HepG2 (cell line): Measurements from ENCODE around the gene BARX1. TPM values are rescaled to one million over a fixed set of nuclear protein-coding genes. Genes with fewer than 3 reads are reported as not detected.

Experiments
- ATAC-seq: fragments of 200-7000 bp; cut with Tn5 transposase; 3 replicates; pipeline ENCODE4 v1.9.1; 2020; ENCODE audit warnings: mild to moderate bottlenecking, moderate library complexity
- BruUV-seq: library from RNA; stranded (reverse); fragments of 400-500 nt; replicated peaks from 2 replicates; lab custom pipeline; 2021; lab: Mats Ljungman, UMichigan
- CTCF ChIA-PET: fragments of 300-600 bp; formaldehyde crosslinking; extraction: SDS; loops from one replicate; lab custom pipeline; 2021; ENCODE audit warnings: low total read pairs, inconsistent platforms, low intra/inter-chr PET ratio; lab: Yijun Ruan, JAX
- POLR2A ChIA-PET: fragments of 350-600 bp; sonication (Branson Sonifier 250); formaldehyde crosslinking; loops from one replicate; lab custom pipeline; 2020; ENCODE audit warnings: antibody characterized with exemption, inconsistent platforms; lab: Yijun Ruan, JAX
- DNase-seq: peaks from one replicate; pipeline ENCODE4 v3.0.0-alpha.2; 2015; ENCODE audit warnings: low spot score
- FAIRE-seq: peaks from 3 replicates; lab custom pipeline; 2011; peaks lifted over from hg19 to GRCh38; lab: Jason Lieb, UNC
- H2AFZ ChIP-seq: one replicate; pipeline ENCODE4 v1.6.1; 2011; ENCODE audit warnings: low read length, inconsistent platforms
- H3K27ac ChIP-seq: fragments of 300-600 bp; 3 replicates; pipeline ENCODE4 v1.8.0; 2011; ENCODE audit warnings: mixed run types, mild to moderate bottlenecking, mixed read lengths, low read length, inconsistent platforms; ENCODE audit not compliant: insufficient read depth; ENCODE audit errors: extremely low read length
- H3K27me3 ChIP-seq, 2 experiments: fragments of 200-600 bp in 1 of 2; 2 replicates in 1 of 2; 3 replicates in 1 of 2; pipeline versions ENCODE4 v1.6.0 to v1.8.0; 2011; ENCODE audit warnings: low read length in 2 of 2, mild to moderate bottlenecking in 2 of 2, moderate library complexity in 2 of 2, inconsistent platforms in 1 of 2; ENCODE audit not compliant: insufficient read depth in 2 of 2, control insufficient read depth in 1 of 2
- H3K36me3 ChIP-seq, 2 experiments: fragments of 200-600 bp in 1 of 2; replicated peaks in 1 of 2; 2 replicates in 1 of 2; 3 replicates in 1 of 2; pipeline versions ENCODE4 v1.5.1 to v1.8.0; 2011; ENCODE audit warnings: low read length in 2 of 2, inconsistent platforms in 1 of 2; ENCODE audit not compliant: insufficient read depth in 2 of 2, control insufficient read depth in 1 of 2
- H3K4me1 ChIP-seq: 2 replicates; pipeline ENCODE4 v1.5.1; 2012; ENCODE audit warnings: low read length, inconsistent platforms; ENCODE audit not compliant: insufficient read depth
- H3K4me2 ChIP-seq: 2 replicates; pipeline ENCODE4 v1.6.0; 2011; ENCODE audit warnings: low read depth, low read length, inconsistent platforms
- H3K4me3 ChIP-seq, 3 experiments: fragments of 200-600 bp in 1 of 3; sonication (generic), shearing (Covaris generic) in 1 of 3; replicated peaks in 1 of 3; 2 replicates each; pipeline ENCODE4 v1.5.1; 2011 to 2016; ENCODE audit warnings: low read length in 3 of 3, inconsistent platforms in 2 of 3, low read depth in 2 of 3, mild to moderate bottlenecking in 2 of 3, control low read depth in 1 of 3, mixed read lengths in 1 of 3; ENCODE audit not compliant: insufficient read depth in 1 of 3
- H3K79me2 ChIP-seq: one replicate; pipeline ENCODE4 v1.6.1; 2011; ENCODE audit warnings: low read length, inconsistent platforms; ENCODE audit not compliant: insufficient read depth
- H3K9ac ChIP-seq: 2 replicates; pipeline ENCODE4 v1.6.0; 2011; ENCODE audit warnings: mild to moderate bottlenecking, low read depth, low read length, inconsistent platforms; ENCODE audit not compliant: insufficient read depth
- H3K9me3 ChIP-seq: 2 replicates; pipeline ENCODE4 v1.5.1; 2012; ENCODE audit warnings: mild to moderate bottlenecking, low read length
- H4K20me1 ChIP-seq: 2 replicates; pipeline ENCODE4 v1.6.0; 2011; ENCODE audit warnings: inconsistent platforms, mild to moderate bottlenecking, low read length, moderate library complexity; ENCODE audit not compliant: insufficient read depth
- ARNT ChIP-seq: fragments of 450-650 bp; IDR thresholded peaks from 2 replicates; pipeline ENCODE4 v1.6.1; 2017
- CBX2 ChIP-seq, 2 experiments: fragments of 200-600 bp in 1 of 2; sonication (generic); formaldehyde crosslinking in 1 of 2; IDR thresholded peaks; 2 replicates each; pipeline versions ENCODE4 v1.7.0 to v1.8.1; 2018 to 2022; ENCODE audit warnings: low read depth in 2 of 2, low read length in 1 of 2, mild to moderate bottlenecking in 1 of 2, missing genetic modification reagents in 1 of 2
- HNRNPH1 ChIP-seq: fragments of 200-400 bp; formaldehyde crosslinking; optimal IDR thresholded peaks from 2 replicates; pipeline ENCODE3; 2017; ENCODE audit warnings: mild to moderate bottlenecking, low read depth, low read length
- ISX ChIP-seq: sonication (generic); formaldehyde crosslinking; conservative IDR thresholded peaks from 2 replicates; pipeline ENCODE4 v1.5.0; 2020; ENCODE audit warnings: missing genetic modification reagents
- JUNB ChIP-seq: sonication (generic); formaldehyde crosslinking; IDR thresholded peaks from 2 replicates; pipeline ENCODE4 v1.8.0; 2022; ENCODE audit warnings: missing genetic modification reagents, mild to moderate bottlenecking, borderline replicate concordance
- MTF2 ChIP-seq: sonication (generic); formaldehyde crosslinking; IDR thresholded peaks from 2 replicates; pipeline ENCODE4 v1.5.0; 2020; ENCODE audit warnings: missing genetic modification reagents, borderline replicate concordance
- SIN3A ChIP-seq: IDR thresholded peaks from 2 replicates; pipeline ENCODE4 v1.6.1; 2011; ENCODE audit warnings: low read depth, mild to moderate bottlenecking, control low read depth, low read length, borderline replicate concordance
- STAT5B ChIP-seq: sonication (generic); formaldehyde crosslinking; IDR thresholded peaks from 2 replicates; pipeline ENCODE4 v1.4.0; 2020; ENCODE audit warnings: missing genetic modification reagents
- TSC22D2 ChIP-seq: sonication (generic); formaldehyde crosslinking; IDR thresholded peaks from 2 replicates; pipeline ENCODE4 v1.5.1; 2020; ENCODE audit warnings: missing genetic modification reagents, mild to moderate bottlenecking, borderline replicate concordance
- ZBTB21 ChIP-seq: sonication (generic); formaldehyde crosslinking; IDR thresholded peaks from 2 replicates; pipeline ENCODE4 v1.4.0; 2020; ENCODE audit warnings: missing genetic modification reagents
- ZBTB3 ChIP-seq: sonication (generic); formaldehyde crosslinking; IDR thresholded peaks from 2 replicates; pipeline ENCODE4 v1.4.0; 2020; ENCODE audit warnings: low read depth, mild to moderate bottlenecking, moderate library complexity, missing genetic modification reagents, borderline replicate concordance
- ZBTB38 ChIP-seq: sonication (generic); formaldehyde crosslinking; IDR thresholded peaks from 2 replicates; pipeline ENCODE4 v1.5.1; 2020; ENCODE audit warnings: mild to moderate bottlenecking, missing genetic modification reagents
- ZNF629 ChIP-seq: sonication (generic); formaldehyde crosslinking; conservative IDR thresholded peaks from 2 replicates; pipeline ENCODE4 v1.5.0; 2020; ENCODE audit warnings: missing genetic modification reagents
- WGBS: methylation state at CpG from one replicate; pipeline ENCODE4 v1.1.6; 2017; ENCODE audit warnings: low lambda C conversion rate; 5-methylcytosine and 5-hydroxymethylcytosine counted together
- in situ Hi-C: cut with HindIII; loops from 2 replicates; pipeline ENCODE4 v1.10.0; 2017; ENCODE audit warnings: low pct_unique_long_range_greater_than_20kb; ENCODE audit not compliant: extremely low pct_ligation_motif_present
- intact Hi-C: fragments of 100-400 bp; cut with micrococcal nuclease; formaldehyde crosslinking; loops from one replicate; pipeline ENCODE4 v1.10.0; 2022; ENCODE audit not compliant: unreplicated experiment
- polyA plus RNA-seq, 8 experiments: library from polyadenylated mRNA; depleted of rRNA in 3 of 8; stranded (reverse) in 7 of 8; unstranded in 1 of 8; fragments of >200 nt; fragmentation: Illumina TruSeq in 4 of 8; extraction: Trizol in 4 of 8; gene quantifications; 2 replicates each; pipeline versions ENCODE4 v1.2.1 to v1.2.3, GENCODE V29; 2011 to 2016; ENCODE audit warnings: low read depth in 4 of 8, missing spikeins in 1 of 8, mixed read lengths in 1 of 8; ENCODE audit not compliant: insufficient read depth in 1 of 8
- total RNA-seq, 5 experiments: library from RNA; depleted of rRNA; stranded (reverse); fragments of >200 nt; fragmentation: Illumina TruSeq; extraction: Trizol; gene quantifications; 2 replicates each; pipeline ENCODE4 v1.2.3, GENCODE V29; 2016; ENCODE audit warnings: low read depth in 1 of 5
- TF ChIP-seq, protein P1 (sequence below): sonication (generic); formaldehyde crosslinking; IDR thresholded peaks from 2 replicates; pipeline ENCODE4 v1.4.0; 2020; ENCODE audit warnings: missing genetic modification reagents, borderline replicate concordance
- TF ChIP-seq, protein P2 (sequence below): sonication (generic); formaldehyde crosslinking; IDR thresholded peaks from 2 replicates; pipeline ENCODE4 v1.4.0; 2020; ENCODE audit warnings: missing genetic modification reagents, borderline replicate concordance
- TF ChIP-seq, protein P3 (sequence below): sonication (generic); formaldehyde crosslinking; IDR thresholded peaks from 2 replicates; pipeline ENCODE4 v1.4.0; 2020; ENCODE audit warnings: missing genetic modification reagents, borderline replicate concordance

The BARX1 gene
- total and polyA plus RNA-seq, 2 of the 13 experiments (the other 11 are each of a cell fraction or from before 2014, with no cell fraction given) = not detected

- DNase-seq = no peak
- Histone ChIP-seq H3K27me3 (peaks cover 6 to 18% of the 10 kb centered on the region in 2 experiments; a peak in 3 of 5 replicates), H3K4me3 (no peak overlapping the region), H3K4me2 (no peak overlapping the region), H2AFZ (no peak overlapping the region), H3K9me3 (no peaks in the 10 kb centered on the region), H3K4me1 (no peaks in the 10 kb centered on the region), H3K79me2 (no peaks in the 10 kb centered on the region), H4K20me1 (no peaks in the 10 kb centered on the region), H3K9ac (no peak overlapping the region), H3K27ac (no peak overlapping the region), H3K36me3 (no peaks in the 10 kb centered on the region)
- 39% methylated on average over 23 of the region's 27 CpGs for WGBS
- no peak for ATAC-seq
- intact Hi-C loops = no loop called here
- CTCF ChIA-PET = no interaction called here
- no TSS peak for BruUV-seq
- TF ChIP-seq, protein P1, sequence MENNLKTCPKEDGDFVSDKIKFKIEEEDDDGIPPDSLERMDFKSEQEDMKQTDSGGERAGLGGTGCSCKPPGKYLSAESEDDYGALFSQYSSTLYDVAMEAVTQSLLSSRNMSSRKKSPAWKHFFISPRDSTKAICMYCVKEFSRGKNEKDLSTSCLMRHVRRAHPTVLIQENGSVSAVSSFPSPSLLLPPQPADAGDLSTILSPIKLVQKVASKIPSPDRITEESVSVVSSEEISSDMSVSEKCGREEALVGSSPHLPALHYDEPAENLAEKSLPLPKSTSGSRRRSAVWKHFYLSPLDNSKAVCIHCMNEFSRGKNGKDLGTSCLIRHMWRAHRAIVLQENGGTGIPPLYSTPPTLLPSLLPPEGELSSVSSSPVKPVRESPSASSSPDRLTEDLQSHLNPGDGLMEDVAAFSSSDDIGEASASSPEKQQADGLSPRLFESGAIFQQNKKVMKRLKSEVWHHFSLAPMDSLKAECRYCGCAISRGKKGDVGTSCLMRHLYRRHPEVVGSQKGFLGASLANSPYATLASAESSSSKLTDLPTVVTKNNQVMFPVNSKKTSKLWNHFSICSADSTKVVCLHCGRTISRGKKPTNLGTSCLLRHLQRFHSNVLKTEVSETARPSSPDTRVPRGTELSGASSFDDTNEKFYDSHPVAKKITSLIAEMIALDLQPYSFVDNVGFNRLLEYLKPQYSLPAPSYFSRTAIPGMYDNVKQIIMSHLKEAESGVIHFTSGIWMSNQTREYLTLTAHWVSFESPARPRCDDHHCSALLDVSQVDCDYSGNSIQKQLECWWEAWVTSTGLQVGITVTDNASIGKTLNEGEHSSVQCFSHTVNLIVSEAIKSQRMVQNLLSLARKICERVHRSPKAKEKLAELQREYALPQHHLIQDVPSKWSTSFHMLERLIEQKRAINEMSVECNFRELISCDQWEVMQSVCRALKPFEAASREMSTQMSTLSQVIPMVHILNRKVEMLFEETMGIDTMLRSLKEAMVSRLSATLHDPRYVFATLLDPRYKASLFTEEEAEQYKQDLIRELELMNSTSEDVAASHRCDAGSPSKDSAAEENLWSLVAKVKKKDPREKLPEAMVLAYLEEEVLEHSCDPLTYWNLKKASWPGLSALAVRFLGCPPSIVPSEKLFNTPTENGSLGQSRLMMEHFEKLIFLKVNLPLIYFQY (CRISPR knock-in tag) = no peak
- TF ChIP-seq, protein P2, sequence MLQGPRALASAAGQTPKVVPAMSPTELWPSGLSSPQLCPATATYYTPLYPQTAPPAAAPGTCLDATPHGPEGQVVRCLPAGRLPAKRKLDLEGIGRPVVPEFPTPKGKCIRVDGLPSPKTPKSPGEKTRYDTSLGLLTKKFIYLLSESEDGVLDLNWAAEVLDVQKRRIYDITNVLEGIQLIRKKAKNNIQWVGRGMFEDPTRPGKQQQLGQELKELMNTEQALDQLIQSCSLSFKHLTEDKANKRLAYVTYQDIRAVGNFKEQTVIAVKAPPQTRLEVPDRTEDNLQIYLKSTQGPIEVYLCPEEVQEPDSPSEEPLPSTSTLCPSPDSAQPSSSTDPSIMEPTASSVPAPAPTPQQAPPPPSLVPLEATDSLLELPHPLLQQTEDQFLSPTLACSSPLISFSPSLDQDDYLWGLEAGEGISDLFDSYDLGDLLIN = no peak
- TF ChIP-seq MTF2 (CRISPR knock-in tag) (no peak), STAT5B (CRISPR knock-in tag) (no peak), ZBTB21 (no peak), HNRNPH1 (no peak), ISX (no peak), CBX2 (IDR thresholded peaks at IDR 0.05; ENCODE audit: low read depth, low read length) (no peak), CBX2 (CRISPR knock-in tag; IDR thresholded peaks at IDR 0.05; ENCODE audit: low read depth) (no peak), ZNF629 (CRISPR knock-in tag) (no peak), ZBTB38 (no peak), TSC22D2 (CRISPR knock-in tag) (no peak), ARNT (no peak), JUNB (CRISPR knock-in tag) (no peak), ZBTB3 (CRISPR knock-in tag) (no peak), SIN3A (no peak)
- TF ChIP-seq, protein P3, sequence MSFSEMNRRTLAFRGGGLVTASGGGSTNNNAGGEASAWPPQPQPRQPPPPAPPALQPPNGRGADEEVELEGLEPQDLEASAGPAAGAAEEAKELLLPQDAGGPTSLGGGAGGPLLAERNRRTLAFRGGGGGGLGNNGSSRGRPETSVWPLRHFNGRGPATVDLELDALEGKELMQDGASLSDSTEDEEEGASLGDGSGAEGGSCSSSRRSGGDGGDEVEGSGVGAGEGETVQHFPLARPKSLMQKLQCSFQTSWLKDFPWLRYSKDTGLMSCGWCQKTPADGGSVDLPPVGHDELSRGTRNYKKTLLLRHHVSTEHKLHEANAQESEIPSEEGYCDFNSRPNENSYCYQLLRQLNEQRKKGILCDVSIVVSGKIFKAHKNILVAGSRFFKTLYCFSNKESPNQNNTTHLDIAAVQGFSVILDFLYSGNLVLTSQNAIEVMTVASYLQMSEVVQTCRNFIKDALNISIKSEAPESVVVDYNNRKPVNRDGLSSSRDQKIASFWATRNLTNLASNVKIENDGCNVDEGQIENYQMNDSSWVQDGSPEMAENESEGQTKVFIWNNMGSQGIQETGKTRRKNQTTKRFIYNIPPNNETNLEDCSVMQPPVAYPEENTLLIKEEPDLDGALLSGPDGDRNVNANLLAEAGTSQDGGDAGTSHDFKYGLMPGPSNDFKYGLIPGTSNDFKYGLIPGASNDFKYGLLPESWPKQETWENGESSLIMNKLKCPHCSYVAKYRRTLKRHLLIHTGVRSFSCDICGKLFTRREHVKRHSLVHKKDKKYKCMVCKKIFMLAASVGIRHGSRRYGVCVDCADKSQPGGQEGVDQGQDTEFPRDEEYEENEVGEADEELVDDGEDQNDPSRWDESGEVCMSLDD = no peak
- POLR2A ChIA-PET = no interaction called here
- in situ Hi-C loops = no loop called here
- FAIRE-seq = no peak
Observed at GRCh38 chr9:93911801-93912554, 43.2 kb downstream of the BARX1 start.
